HG02759 (cell line): ENCODE measurements around the gene PRADC1.

Experiments used
- ATAC-seq: cut with Tn5 transposase; IDR thresholded peaks from one replicate; pipeline ENCODE4 v1.9.1; 2021; ENCODE audit warnings: mild to moderate bottlenecking, moderate library complexity; ENCODE audit not compliant: unreplicated experiment

Gene PRADC1

GRCh38 chr2:73259276-73259675 is 26.2 kb upstream of the PRADC1 start:
- ATAC-seq = no peak

DNA sequence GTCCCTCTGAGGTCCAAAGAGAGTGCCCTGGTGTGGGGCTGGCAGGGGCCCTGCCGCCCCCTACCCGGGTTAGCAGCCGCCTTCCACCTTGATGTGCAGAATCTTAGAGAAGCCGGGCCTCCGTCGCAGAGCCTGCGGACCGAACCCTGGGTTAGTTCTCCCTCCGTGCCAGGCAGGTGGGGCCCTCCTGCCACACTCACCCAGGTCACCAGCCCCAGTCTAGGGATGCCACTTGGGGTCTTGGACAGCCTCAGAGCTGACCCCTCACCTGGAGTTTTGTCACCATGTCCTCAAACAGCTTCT is 25.8 kb upstream of the PRADC1 start:
- ATAC-seq = no peak

DNA sequence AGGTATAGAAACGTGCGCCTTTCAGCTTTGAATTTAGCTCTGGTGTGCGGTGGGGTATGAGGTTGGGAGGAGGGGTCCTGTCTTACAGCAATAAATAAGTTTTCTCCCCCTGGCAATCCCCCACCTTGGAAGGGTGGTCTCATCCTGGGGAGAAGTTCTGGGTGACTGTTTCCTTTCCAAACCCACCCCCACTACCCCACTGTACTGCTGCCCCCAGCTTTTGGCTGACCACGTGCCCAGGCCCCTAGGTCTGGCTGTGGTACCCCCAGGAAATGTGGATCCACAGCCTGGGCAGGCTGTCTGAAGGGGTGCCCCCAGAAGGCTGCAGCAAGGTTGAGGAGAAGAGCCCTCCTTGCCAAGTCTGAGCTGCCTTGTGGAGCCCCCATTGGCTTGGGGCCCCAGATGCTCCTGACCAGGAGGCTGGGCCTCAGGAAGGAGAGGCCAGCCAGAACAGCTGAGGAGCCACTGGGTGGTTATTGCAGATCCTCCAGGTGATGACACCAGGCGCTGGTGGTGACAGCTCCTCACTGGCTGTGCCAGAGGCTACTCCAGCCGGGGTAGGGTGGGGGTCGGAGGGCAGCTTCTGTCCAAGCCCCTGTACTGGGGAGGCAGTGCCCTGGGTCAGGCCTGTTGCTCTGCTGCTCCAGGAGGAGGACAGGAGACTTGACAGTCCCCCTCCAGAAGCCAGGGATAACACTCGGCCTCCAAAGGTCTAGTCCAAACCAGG is 25.3 kb upstream of the PRADC1 start:
- no peak for ATAC-seq

DNA sequence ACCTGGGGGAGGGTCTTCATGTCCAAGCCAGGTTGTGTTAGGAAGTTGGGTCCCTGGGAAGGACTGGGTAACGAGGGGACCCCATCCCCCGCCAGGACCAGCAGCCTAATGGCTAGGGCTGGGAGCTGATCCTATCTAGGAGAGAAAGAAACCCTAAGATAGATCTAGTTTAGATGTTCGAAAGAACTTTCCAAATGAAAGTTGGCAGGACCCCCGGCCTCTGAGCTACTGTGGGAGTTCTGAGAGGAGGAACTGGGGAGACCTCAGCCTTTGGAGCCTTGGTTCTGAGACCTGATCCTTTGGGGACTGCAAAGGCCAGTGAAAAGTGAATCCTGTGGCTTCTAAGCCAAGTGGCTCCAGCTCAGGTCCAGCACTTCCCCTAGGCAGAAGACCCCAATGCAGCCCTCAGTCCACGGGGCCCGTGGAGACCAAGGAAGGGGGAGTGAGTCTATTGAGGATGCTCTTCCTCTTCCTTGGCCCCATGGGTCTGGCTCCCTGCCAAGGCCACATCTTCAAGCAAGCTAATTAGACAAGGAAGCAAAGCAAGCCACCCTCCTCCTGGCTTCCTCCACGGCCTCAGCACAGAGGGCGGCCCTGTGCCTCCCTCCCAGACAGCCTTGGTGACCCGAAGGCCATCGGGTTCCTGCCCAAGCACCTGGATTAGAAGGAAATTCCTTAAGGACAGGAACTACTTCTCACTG is 24.5 kb upstream of the PRADC1 start:
- ATAC-seq = no peak

- ATAC-seq = no peak
These were observed 24.0 kb upstream of the PRADC1 start for GRCh38 chr2:73257021-73257420.

- ATAC-seq = no peak
These were observed 23.5 kb upstream of the PRADC1 start for GRCh38 chr2:73256618-73256922.

GRCh38 chr2:73255907-73256617 is 23.0 kb upstream of the PRADC1 start:
- no peak for ATAC-seq

GRCh38 chr2:73255007-73255644 is 22.1 kb upstream of the PRADC1 start:
- no peak for ATAC-seq

DNA sequence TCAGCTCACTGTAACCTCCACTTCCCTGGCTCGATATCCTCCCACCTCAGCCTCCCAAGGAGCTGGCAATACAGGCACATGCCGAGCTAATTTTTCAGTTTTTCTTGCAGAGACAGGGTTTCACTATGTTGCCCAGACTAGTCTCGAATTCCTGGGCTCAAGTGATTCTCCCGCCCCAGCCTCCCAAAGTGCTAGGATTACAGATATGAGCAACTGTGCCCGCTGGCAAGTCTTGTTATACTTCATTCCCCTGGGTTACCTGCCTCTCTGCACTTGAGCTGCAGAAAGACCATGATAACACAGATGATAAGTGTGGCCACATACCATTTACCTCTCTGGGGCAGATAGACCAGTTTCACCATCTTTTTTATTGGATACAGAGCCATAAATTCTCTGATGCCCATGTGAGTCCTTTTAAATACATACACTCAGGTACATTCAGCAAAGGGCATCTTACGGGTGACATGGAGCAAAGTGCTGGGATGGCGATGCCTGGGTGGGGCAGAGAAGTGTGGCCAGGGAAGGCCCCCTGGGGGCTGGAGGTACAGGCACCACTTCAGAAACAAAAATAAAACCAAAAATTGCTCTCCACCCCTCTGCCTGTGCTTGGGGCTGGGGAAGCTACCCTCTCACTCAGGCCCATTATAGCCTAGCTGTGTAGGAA is 21.4 kb upstream of the PRADC1 start:
- no peak for ATAC-seq

GRCh38 chr2:73253901-73254300 is 20.9 kb upstream of the PRADC1 start:
- no peak for ATAC-seq

GRCh38 chr2:73253400-73253799 is 20.4 kb upstream of the PRADC1 start:
- no peak for ATAC-seq

GRCh38 chr2:73252238-73253027 is 19.4 kb upstream of the PRADC1 start:
- ATAC-seq = no peak

DNA sequence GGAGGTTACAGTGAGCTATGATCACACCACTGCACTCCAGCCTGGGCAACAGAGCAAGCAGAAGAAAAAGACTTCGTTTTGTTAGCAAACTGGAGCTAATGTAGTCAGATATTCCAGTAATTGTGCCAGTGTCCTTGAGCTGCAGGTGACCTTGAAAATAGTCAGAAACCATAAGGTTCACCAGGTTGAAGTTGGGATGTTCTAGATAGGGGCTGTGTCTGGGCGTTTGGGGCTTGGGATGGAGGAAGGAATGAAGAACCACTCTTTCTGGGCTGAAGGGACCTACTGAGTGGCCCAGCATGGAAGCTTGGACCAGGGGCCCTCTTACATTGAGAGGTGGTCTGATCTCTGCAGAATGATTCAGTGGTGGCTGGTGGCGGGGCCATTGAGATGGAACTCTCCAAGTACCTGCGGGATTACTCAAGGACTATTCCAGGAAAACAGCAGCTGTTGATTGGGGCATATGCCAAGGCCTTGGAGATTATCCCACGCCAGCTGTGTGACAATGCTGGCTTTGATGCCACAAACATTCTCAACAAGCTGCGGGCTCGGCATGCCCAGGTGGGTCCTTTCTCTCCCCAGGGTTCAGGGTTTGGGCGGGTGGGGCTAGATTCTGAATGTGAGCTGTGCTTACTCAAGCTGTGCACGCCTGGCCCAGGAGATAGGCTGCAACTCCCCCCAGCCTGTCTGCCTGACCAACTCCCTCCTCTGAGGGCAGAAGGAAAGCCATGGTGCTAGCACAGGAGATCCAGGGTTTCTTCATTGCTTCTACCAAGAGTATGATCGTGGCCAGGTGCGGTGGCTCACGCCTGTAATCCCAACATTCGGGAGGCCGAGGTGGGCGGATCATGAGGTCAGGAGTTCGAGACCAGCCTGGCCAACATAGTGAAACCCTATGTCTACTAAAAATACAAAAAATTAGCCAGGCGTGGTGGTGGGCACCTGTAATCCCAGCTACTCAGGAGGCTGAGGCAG is 18.1 kb upstream of the PRADC1 start:
- no peak for ATAC-seq

- ATAC-seq = no peak
These were observed 16.6 kb upstream of the PRADC1 start for GRCh38 chr2:73249636-73250035.

- ATAC-seq = no peak
These were observed 13.8 kb upstream of the PRADC1 start for GRCh38 chr2:73246850-73247249.

- no peak for ATAC-seq
These were observed 11.5 kb upstream of the PRADC1 start for GRCh38 chr2:73244580-73244979.

DNA sequence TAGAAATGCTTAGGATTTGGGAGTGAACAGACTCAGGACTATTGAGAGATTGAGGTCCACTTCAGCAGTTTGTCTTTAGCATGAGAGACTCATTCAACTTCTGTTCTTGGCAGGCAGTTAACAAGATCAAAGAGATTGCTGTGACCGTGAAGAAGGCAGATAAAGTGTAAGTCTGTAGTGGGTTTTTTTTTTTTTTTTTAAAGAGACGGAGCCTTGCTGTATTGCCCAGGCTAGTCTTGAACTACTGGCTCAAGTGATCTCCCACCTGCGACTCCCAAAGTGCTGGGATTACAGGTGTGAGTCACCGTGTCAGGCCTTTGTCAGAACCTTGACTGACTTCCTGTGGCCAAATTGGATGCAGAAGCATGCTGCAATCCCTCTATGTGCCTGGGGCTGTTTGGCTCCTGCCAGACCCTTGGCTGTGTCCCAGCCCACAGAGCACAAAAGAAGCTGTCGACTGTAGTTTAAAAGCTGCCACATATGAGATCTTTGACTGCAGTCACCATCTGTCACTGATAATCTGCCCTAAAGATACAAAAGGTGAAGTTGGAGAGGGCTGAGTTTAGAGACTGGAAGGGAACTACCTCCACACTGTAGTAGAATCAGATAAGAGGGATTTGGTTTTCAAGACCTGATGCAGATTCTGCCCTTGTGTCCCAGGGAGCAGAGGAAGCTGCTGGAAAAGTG is 11.0 kb upstream of the PRADC1 start:
- ATAC-seq = no peak

GRCh38 chr2:73239776-73240175 is 6.7 kb upstream of the PRADC1 start:
- ATAC-seq = no peak

- ATAC-seq = no peak
These were observed 5.9 kb upstream of the PRADC1 start for GRCh38 chr2:73238976-73239375.
